Nephron (organoid): ENCODE measurements around the gene RBM34.
A peak's percentile ranks its signal among the peaks of the same experiment; 100 is the strongest.
"Not testable (repeated sequence)": the region's sequence is repeated elsewhere in the genome, so short reads cannot be mapped to it uniquely, and the experiment has no call there.

ENCODE experiments used
- H3K27ac Mint-ChIP-seq, 3 experiments: 2 replicates each; pipeline ENCODE4 v1.8.0; 2020; ENCODE audit warnings: mixed read lengths in 3 of 3, mild to moderate bottlenecking in 2 of 3, moderate library complexity in 1 of 3
- H3K27me3 Mint-ChIP-seq: 2 replicates; pipeline ENCODE4 v1.8.0; 2021; ENCODE audit warnings: low read depth, mild to moderate bottlenecking, moderate library complexity, mixed read lengths
- H3K36me3 Mint-ChIP-seq: 2 replicates; pipeline ENCODE4 v1.8.0; 2020; ENCODE audit warnings: low read depth, mixed read lengths
- H3K4me1 Mint-ChIP-seq: 2 replicates; pipeline ENCODE4 v1.8.0; 2020; ENCODE audit warnings: mixed read lengths
- H3K4me3 Mint-ChIP-seq, 3 experiments: 2 replicates each; pipeline ENCODE4 v1.8.0; 2020; ENCODE audit warnings: mild to moderate bottlenecking in 3 of 3, mixed read lengths in 3 of 3, moderate library complexity in 2 of 3
- H3K9me3 Mint-ChIP-seq: 2 replicates; pipeline ENCODE4 v1.8.0; 2020; ENCODE audit warnings: mixed read lengths
- CTCF ChIP-seq, 3 experiments: fragments of 200-600 bp; sonication (generic); IDR thresholded peaks; one replicate each; pipeline ENCODE4 v1.5.0; 2021; ENCODE audit warnings: antibody characterized with exemption in 3 of 3; ENCODE audit not compliant: unreplicated experiment in 3 of 3

Gene RBM34

GRCh38 chr1:235160957-235161684, at the start of gene RBM34:
Gene RBM34, minus strand, starts transcription at chr1:235161250. Its CDS starts 24 bp downstream, at chr1:235161226.
- peaks cover 13% of the 10 kb centered on the region for H3K36me3 Mint-ChIP-seq
- H3K27me3 Mint-ChIP-seq = no peaks in the 10 kb centered on the region
- no peak for TF ChIP-seq CTCF (IDR thresholded peaks at IDR 0.05; ENCODE audit: unreplicated experiment in 3 of 3)
- H3K4me3 Mint-ChIP-seq = peak within 1 kb of the TSS; percentile 93 to 98 (median 98)
- no peaks in the 10 kb centered on the region for H3K9me3 Mint-ChIP-seq
- H3K27ac Mint-ChIP-seq = peak within 1 kb of the TSS; percentile 94 to 99 (median 98)
- H3K4me1 Mint-ChIP-seq = peaks cover 21% of the 10 kb centered on the region

GRCh38 chr1:235207209-235207565, 46.1 kb upstream of the RBM34 start:
- H3K27me3 Mint-ChIP-seq = no peaks in the 10 kb centered on the region
- no peak overlapping the region for H3K4me3 Mint-ChIP-seq
- H3K4me1 Mint-ChIP-seq = no peaks in the 10 kb centered on the region
- H3K27ac Mint-ChIP-seq = no peak overlapping the region
- no peak for TF ChIP-seq CTCF (IDR thresholded peaks at IDR 0.05; ENCODE audit: unreplicated experiment in 3 of 3)
- H3K36me3 Mint-ChIP-seq = peaks cover 62% of the 10 kb centered on the region
- H3K9me3 Mint-ChIP-seq = no peaks in the 10 kb centered on the region

DNA sequence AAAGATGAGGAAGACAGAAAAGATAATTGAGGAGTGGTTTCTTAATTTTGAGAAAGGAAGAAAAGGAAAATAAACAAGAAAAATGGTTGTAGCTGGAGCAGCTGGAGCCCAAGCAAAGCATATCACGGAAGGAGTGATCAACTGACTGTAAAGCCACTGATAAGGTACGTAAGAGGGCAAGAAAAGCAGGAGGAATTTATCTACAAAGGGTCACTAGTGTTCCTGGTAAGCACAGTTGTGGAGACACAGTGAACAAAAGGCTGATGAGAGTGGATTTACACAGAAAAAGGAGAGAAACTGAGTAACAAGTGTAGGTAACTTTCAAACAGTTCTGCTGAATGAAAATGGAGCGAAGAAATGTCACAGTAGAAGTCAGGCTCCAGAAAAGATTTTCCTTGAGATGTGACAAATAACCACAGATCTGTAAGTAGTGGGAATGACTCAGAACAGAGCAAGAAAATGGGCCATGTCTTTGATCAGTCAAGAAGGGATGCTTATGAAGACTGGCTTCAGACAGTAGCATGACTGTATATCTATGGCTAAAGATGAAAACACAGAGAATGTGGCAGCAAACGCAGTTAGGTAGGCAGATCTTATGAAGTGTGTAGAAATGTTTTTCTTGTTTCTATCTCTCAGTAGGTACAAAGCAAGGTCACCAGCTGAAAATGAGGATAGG, 45.6 kb upstream of the RBM34 start:
- no peaks in the 10 kb centered on the region for H3K27me3 Mint-ChIP-seq
- no peaks in the 10 kb centered on the region for H3K9me3 Mint-ChIP-seq
- no peak for TF ChIP-seq CTCF (IDR thresholded peaks at IDR 0.05; ENCODE audit: unreplicated experiment in 3 of 3)
- no peak overlapping the region for H3K27ac Mint-ChIP-seq
- peaks cover 56% of the 10 kb centered on the region for H3K36me3 Mint-ChIP-seq
- no peaks in the 10 kb centered on the region for H3K4me1 Mint-ChIP-seq
- no peak overlapping the region for H3K4me3 Mint-ChIP-seq

DNA sequence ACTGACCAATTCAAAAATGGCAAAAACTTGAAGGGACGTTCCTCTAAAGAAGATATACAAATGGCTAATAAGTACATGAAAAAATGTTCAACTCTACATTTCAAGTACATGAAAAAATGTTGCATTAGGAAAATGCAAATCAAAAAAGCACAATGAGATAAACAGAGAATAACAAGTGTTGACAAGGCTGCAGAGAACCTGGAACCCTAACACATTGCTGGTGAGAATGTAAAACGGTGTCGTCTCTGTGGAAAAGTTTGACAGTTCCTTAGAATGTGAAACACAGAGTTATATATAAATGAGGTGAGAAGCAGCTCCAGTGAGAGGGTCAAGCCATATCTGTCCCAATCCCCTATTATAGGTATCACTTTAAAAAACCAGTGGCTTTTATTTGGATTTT, 44.6 kb upstream of the RBM34 start:
- TF ChIP-seq CTCF (IDR thresholded peaks at IDR 0.05; ENCODE audit: unreplicated experiment in 3 of 3) = no peak
- no peaks in the 10 kb centered on the region for H3K27me3 Mint-ChIP-seq
- H3K4me1 Mint-ChIP-seq = no peaks in the 10 kb centered on the region
- no peaks in the 10 kb centered on the region for H3K9me3 Mint-ChIP-seq
- H3K36me3 Mint-ChIP-seq = peaks cover 47% of the 10 kb centered on the region
- no peak overlapping the region for H3K4me3 Mint-ChIP-seq
- H3K27ac Mint-ChIP-seq = no peak overlapping the region

DNA sequence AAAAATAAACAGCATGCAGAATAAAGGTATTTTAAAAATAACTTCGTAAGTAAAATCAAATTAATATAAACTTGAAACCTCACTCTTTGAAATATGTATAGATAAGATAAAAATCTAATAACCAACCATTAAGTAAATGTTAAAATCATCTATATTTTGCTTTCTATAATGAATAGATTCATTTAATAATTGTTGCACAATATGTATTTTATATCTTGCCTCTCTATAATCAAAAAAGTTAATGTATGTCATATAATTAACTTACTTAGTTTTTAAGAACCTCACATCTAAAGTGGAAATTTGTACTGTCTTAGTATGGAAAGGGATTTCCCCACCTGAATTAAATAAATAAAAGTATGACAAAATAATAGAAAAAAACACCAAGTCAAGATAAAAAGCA, 42.4 kb upstream of the RBM34 start:
- peaks cover 6% of the 10 kb centered on the region for H3K4me1 Mint-ChIP-seq
- TF ChIP-seq CTCF (IDR thresholded peaks at IDR 0.05; ENCODE audit: unreplicated experiment in 3 of 3) = no peak
- H3K27ac Mint-ChIP-seq = no peak overlapping the region
- H3K36me3 Mint-ChIP-seq = peaks cover 45% of the 10 kb centered on the region
- no peaks in the 10 kb centered on the region for H3K27me3 Mint-ChIP-seq
- H3K4me3 Mint-ChIP-seq = no peak overlapping the region
- H3K9me3 Mint-ChIP-seq = no peaks in the 10 kb centered on the region

DNA sequence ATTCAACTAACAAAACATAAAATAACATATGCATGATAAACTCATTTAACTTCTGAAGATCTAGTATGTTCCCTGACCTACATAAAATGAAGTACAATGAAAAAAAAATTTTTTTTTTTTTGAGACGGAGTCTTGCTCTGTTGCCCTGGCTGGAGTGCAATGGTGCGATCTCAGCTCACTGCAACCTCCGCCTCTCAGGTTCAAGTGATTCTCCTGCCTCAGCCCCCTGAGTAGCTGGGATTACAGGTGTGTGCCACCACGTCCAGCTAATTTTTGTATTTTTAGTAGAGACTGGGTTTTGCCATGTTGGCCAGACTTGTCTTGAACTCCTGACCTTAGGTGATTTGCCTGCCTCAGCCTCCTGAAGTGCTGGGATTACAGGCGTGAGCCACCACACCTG, 41.4 kb upstream of the RBM34 start:
- not testable (repeated sequence) for H3K9me3 Mint-ChIP-seq, H3K27ac Mint-ChIP-seq, H3K4me1 Mint-ChIP-seq, H3K4me3 Mint-ChIP-seq, H3K27me3 Mint-ChIP-seq
- H3K36me3 Mint-ChIP-seq = peaks cover 40% of the 10 kb centered on the region
